ENCODE measurements around the gene SORBS1.

Gene SORBS1

GRCh38 chr10:95314192-95314918 lies 246.8 kb downstream of the SORBS1 start:
- no peak for DNase-seq (ENCODE audit: low read depth)

GRCh38 chr10:95312986-95313495 lies 248.1 kb downstream of the SORBS1 start:
- DNase-seq (ENCODE audit: low read depth) = no peak

GRCh38 chr10:95312257-95312656 lies 248.9 kb downstream of the SORBS1 start:
- no peak for DNase-seq (ENCODE audit: low read depth)

GRCh38 chr10:95309958-95310357 lies 251.2 kb downstream of the SORBS1 start:
- DNase-seq (ENCODE audit: low read depth) = no peak

- DNase-seq (ENCODE audit: low read depth) = peak; percentile 77
Measured at GRCh38 chr10:95308389-95309302, 252.5 kb downstream of the SORBS1 start.

- DNase-seq (ENCODE audit: low read depth) = no peak
Measured at GRCh38 chr10:95306851-95307250, 254.3 kb downstream of the SORBS1 start.

- DNase-seq (ENCODE audit: low read depth) = no peak
Measured at GRCh38 chr10:95306318-95306650, 254.9 kb downstream of the SORBS1 start.

- no peak for DNase-seq (ENCODE audit: low read depth)
Measured at GRCh38 chr10:95305606-95306317, 255.4 kb downstream of the SORBS1 start.

GRCh38 chr10:95304976-95305375 lies 256.2 kb downstream of the SORBS1 start:
- no peak for DNase-seq (ENCODE audit: low read depth)

- no peak for DNase-seq (ENCODE audit: low read depth)
Measured at GRCh38 chr10:95304463-95304862, 256.7 kb downstream of the SORBS1 start.

- no peak for DNase-seq (ENCODE audit: low read depth)
Measured at GRCh38 chr10:95303950-95304349, 257.2 kb downstream of the SORBS1 start.

GRCh38 chr10:95303535-95303934 lies 257.6 kb downstream of the SORBS1 start:
- no peak for DNase-seq (ENCODE audit: low read depth)

GRCh38 chr10:95300022-95300539 lies 261.1 kb downstream of the SORBS1 start:
- no peak for DNase-seq (ENCODE audit: low read depth)

GRCh38 chr10:95297402-95297801 lies 263.8 kb downstream of the SORBS1 start:
- no peak for DNase-seq (ENCODE audit: low read depth)

GRCh38 chr10:95296764-95297163 lies 264.4 kb downstream of the SORBS1 start:
- DNase-seq (ENCODE audit: low read depth) = no peak

- no peak for DNase-seq (ENCODE audit: low read depth)
Measured at GRCh38 chr10:95295031-95295755, 266.0 kb downstream of the SORBS1 start.

- DNase-seq (ENCODE audit: low read depth) = no peak
Measured at GRCh38 chr10:95293631-95294030, 267.5 kb downstream of the SORBS1 start.

GRCh38 chr10:95291365-95292039 lies 269.7 kb downstream of the SORBS1 start:
- DNase-seq (ENCODE audit: low read depth) = no peak

GRCh38 chr10:95290461-95291364 lies 270.5 kb downstream of the SORBS1 start, which contains the start of gene PDLIM1:
Gene PDLIM1 (minus strand): TSS chr10:95291003. CDS start chr10:95290915, 88 bp downstream.
- DNase-seq (ENCODE audit: low read depth) = no peak
